Parathyroid adenoma (tissue), 2 donors: ENCODE data around the gene CELA2B.

Experiments
- H2AFZ ChIP-seq: fragments of 300-600 bp; sonication (generic); one replicate; pipeline ENCODE4 v1.7.0; 2017; ENCODE audit warnings: antibody characterized with exemption, mild to moderate bottlenecking
- H3K27ac ChIP-seq: fragments of 300-600 bp; sonication (generic); one replicate; pipeline ENCODE4 v1.7.0; 2017
- H3K27me3 ChIP-seq: fragments of 300-600 bp; sonication (generic); one replicate; pipeline ENCODE4 v1.7.0; 2017; ENCODE audit warnings: low read length; ENCODE audit not compliant: control insufficient read depth, insufficient read depth
- H3K36me3 ChIP-seq: fragments of 300-600 bp; sonication (generic); one replicate; pipeline ENCODE4 v1.7.0; 2017; ENCODE audit warnings: low read length; ENCODE audit not compliant: control insufficient read depth, insufficient read depth
- H3K4me1 ChIP-seq: fragments of 300-600 bp; sonication (generic); one replicate; pipeline ENCODE4 v1.7.0; 2017; ENCODE audit warnings: control low read depth
- H3K4me2 ChIP-seq: fragments of 300-600 bp; sonication (generic); one replicate; pipeline ENCODE4 v1.7.0; 2017; ENCODE audit warnings: low read length
- H3K4me3 ChIP-seq: fragments of 300-600 bp; sonication (generic); one replicate; pipeline ENCODE4 v1.7.0; 2017; ENCODE audit warnings: low read depth, low read length
- H3K79me2 ChIP-seq: fragments of 300-600 bp; sonication (generic); one replicate; pipeline ENCODE4 v1.7.0; 2017; ENCODE audit warnings: control low read depth
- H3K9ac ChIP-seq: fragments of 300-600 bp; sonication (generic); one replicate; pipeline ENCODE4 v1.7.0; 2017; ENCODE audit warnings: mild to moderate bottlenecking
- H3K9me3 ChIP-seq: fragments of 300-600 bp; sonication (generic); one replicate; pipeline ENCODE4 v1.7.0; 2017; ENCODE audit warnings: low read length; ENCODE audit not compliant: control insufficient read depth
- CTCF ChIP-seq: fragments of 300-600 bp; sonication (generic); IDR thresholded peaks from one replicate; pipeline ENCODE4 v1.7.0; 2017; ENCODE audit warnings: antibody characterized with exemption, mild to moderate bottlenecking
- donor health status: primary hyperparathyroidism.

CELA2B gene

GRCh38 chr1:15435239-15436077 lies 40.4 kb upstream of the CELA2B start:
- Histone ChIP-seq H3K27ac (no peak overlapping the region), H2AFZ (no peak overlapping the region), H3K36me3 (no peaks in the 10 kb centered on the region), H3K27me3 (no peaks in the 10 kb centered on the region), H3K9me3 (no peaks in the 10 kb centered on the region), H3K4me2 (no peak overlapping the region), H3K4me1 (no peaks in the 10 kb centered on the region), H3K9ac (no peak overlapping the region), H3K79me2 (no peaks in the 10 kb centered on the region), H3K4me3 (no peak overlapping the region)
- TF ChIP-seq CTCF: no peak

GRCh38 chr1:15436881-15437442 lies 38.9 kb upstream of the CELA2B start:
- no peak overlapping the region for H3K4me3 ChIP-seq
- H3K79me2 ChIP-seq: no peaks in the 10 kb centered on the region
- no peaks in the 10 kb centered on the region for H3K27me3 ChIP-seq
- no peaks in the 10 kb centered on the region for H3K9me3 ChIP-seq
- no peaks in the 10 kb centered on the region for H3K4me1 ChIP-seq
- no peak overlapping the region for H2AFZ ChIP-seq
- no peak overlapping the region for H3K27ac ChIP-seq
- no peaks in the 10 kb centered on the region for H3K36me3 ChIP-seq
- no peak for TF ChIP-seq CTCF
- H3K4me2 ChIP-seq: no peak overlapping the region
- H3K9ac ChIP-seq: no peak overlapping the region

- H3K9ac ChIP-seq: no peak overlapping the region
- TF ChIP-seq CTCF: no peak
Observed at GRCh38 chr1:15439325-15439724, 36.6 kb upstream of the CELA2B start.

GRCh38 chr1:15440357-15440756 lies 35.5 kb upstream of the CELA2B start:
- Histone ChIP-seq H3K79me2 (no peaks in the 10 kb centered on the region), H3K36me3 (no peaks in the 10 kb centered on the region), H2AFZ (no peak overlapping the region), H3K27me3 (no peaks in the 10 kb centered on the region), H3K4me1 (no peaks in the 10 kb centered on the region), H3K4me3 (no peak overlapping the region), H3K9me3 (no peaks in the 10 kb centered on the region), H3K27ac (no peak overlapping the region), H3K9ac (no peak overlapping the region), H3K4me2 (no peak overlapping the region)
- TF ChIP-seq CTCF: no peak

More at GRCh38 chr1:15439325-15439724, 36.6 kb upstream of the CELA2B start:
- no peaks in the 10 kb centered on the region for H3K9me3 ChIP-seq
- H3K4me2 ChIP-seq: no peak overlapping the region
- no peaks in the 10 kb centered on the region for H3K27me3 ChIP-seq
- H3K79me2 ChIP-seq: no peaks in the 10 kb centered on the region
- H3K36me3 ChIP-seq: no peaks in the 10 kb centered on the region
- no peak overlapping the region for H3K4me3 ChIP-seq
- no peak overlapping the region for H3K27ac ChIP-seq
- no peaks in the 10 kb centered on the region for H3K4me1 ChIP-seq
- H2AFZ ChIP-seq: no peak overlapping the region
